HG02885 (cell line): ENCODE data around the gene THAP7.
"Not testable (repeated sequence)": the region's sequence is repeated elsewhere in the genome, so short reads cannot be mapped to it uniquely, and the experiment has no call there.

Source experiments
- ATAC-seq: cut with Tn5 transposase; IDR thresholded peaks from one replicate; pipeline ENCODE4 v1.9.1; 2021; ENCODE audit warnings: mild to moderate bottlenecking; ENCODE audit not compliant: unreplicated experiment, poor library complexity

THAP7 gene

GRCh38 chr22:21001601-21002325, at the start of gene THAP7:
THAP7 (minus strand) TSS chr22:21002118; CDS start chr22:21001911, 207 bp downstream.
- ATAC-seq, result peak; percentile 90

DNA sequence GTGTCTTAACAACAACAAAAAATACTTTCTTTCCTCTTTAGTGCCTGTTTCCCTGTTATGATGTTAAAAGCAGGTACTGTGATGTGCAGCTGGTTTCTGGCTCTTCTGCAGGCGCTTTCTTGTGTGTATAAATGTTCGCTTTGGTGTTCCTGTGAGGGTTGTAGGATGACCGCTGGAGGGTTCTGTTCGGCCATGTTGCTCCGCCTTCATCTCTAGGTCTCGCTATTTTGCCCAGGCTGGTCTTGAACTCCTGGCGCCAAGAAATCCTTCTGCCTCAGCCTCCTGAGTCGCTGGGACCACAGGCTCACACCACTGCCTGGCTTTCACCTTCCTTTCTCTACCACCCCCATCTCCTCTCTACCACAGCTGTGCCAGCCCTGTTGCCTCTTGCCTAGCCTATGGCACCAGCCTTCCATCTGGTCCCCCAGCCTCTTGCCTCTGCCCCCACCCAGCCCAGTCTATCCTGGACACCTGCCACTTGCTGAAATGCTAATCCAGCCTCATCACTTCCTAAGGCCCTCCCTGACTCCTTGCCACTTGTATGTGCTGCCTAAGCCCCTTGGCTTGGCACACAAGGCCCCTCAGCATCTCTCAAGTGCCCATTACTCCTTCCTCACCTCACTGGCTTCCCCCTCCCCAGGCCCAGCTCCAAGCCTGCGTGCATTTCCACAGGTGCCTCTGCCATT, 49.4 kb upstream of the THAP7 start:
- ATAC-seq, result no peak

- ATAC-seq, result not testable (repeated sequence)
These were observed 47.0 kb upstream of the THAP7 start for GRCh38 chr22:21048965-21049364.

GRCh38 chr22:21048448-21048847, 46.5 kb upstream of the THAP7 start:
- not testable (repeated sequence) for ATAC-seq

GRCh38 chr22:21047730-21048129, 45.8 kb upstream of the THAP7 start:
- no peak for ATAC-seq

- no peak for ATAC-seq
These were observed 45.2 kb upstream of the THAP7 start for GRCh38 chr22:21047035-21047661.

DNA sequence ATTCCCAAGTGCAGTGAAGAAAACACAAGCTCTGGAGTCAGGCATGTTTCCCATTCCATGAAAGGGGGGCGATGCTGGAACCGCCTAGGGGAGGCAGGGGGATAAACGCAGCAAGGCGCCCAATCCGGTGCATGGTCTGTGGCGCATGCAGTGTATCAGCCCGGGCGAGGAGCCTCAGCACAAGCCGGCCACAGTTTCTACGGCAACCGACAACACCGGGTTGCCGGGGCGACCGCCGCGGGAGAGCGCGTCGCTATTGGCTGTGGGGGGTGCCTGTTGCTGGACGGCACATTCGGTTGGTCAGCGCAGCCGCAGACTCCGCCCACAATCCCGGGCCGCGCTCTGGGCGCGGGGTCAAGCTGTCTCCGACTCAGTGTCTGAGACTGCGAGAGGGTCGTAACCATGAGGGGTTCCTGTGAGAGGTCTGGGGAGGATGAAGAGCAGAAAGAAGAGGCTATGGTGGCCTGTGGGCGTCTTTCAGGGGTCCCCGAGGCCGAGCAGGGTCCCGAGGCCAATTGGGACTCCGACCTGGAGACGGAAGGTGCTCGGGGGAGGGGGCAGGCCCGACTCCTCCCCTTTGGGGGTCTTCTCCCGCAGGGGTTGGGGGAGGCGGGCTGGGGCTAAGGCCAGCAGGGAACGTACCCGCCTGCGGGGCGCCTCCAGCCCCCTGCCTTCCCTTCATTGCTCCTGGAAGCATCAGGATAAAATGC, 43.8 kb upstream of the THAP7 start, which contains the start of gene LRRC74B:
TSS of gene LRRC74B (plus strand) at position 362 of the 710 bp plus-strand sequence. CDS start at position 403, 41 bp downstream.
- ATAC-seq, result peak; percentile 84

GRCh38 chr22:21044931-21045584, 43.1 kb upstream of the THAP7 start:
- ATAC-seq, result no peak

- no peak for ATAC-seq
These were observed 42.1 kb upstream of the THAP7 start for GRCh38 chr22:21043860-21044535.

- no peak for ATAC-seq
These were observed 41.3 kb upstream of the THAP7 start for GRCh38 chr22:21042978-21043859.

- ATAC-seq, result no peak
These were observed 40.0 kb upstream of the THAP7 start for GRCh38 chr22:21041937-21042336.

- ATAC-seq, result not testable (repeated sequence)
These were observed 37.2 kb upstream of the THAP7 start for GRCh38 chr22:21039158-21039557.

DNA sequence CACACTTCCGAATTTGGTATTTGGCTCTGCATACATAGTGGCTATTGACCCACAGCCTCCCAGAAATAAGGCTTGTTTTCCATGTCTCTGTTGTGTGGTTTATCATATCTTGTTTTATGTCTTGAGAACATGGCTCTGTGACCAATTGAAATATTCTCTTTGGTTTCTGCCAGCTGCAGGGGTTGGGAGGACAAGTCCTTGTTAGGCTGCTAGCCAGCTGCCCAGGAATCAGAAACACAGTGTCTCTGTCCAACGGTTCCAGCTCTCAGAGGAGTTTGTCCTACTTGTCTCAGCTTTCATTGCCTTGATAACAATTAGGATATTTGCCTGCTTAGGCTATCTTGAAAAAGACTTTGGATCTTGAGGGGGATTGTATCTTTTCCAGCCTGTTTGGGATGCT, 36.5 kb upstream of the THAP7 start:
- ATAC-seq, result no peak

DNA sequence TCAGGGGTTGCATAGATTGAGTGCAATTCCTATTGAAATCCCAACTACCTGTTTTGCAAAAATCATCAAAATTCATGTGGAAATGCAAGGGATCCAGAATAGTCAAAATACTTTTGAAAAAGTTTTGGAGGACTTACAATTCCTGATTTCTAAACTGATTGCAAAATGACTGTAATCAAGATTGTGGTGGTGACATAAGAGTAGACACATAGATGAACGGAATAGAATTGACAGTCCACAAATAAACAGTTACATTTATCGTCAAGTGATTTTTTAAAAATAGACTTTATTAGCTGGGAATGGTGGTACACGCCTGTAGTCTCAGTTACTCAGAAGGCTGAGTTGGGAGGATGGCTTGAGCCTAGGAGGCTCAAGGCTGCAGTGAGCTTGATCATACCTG, 33.1 kb upstream of the THAP7 start:
- no peak for ATAC-seq

DNA sequence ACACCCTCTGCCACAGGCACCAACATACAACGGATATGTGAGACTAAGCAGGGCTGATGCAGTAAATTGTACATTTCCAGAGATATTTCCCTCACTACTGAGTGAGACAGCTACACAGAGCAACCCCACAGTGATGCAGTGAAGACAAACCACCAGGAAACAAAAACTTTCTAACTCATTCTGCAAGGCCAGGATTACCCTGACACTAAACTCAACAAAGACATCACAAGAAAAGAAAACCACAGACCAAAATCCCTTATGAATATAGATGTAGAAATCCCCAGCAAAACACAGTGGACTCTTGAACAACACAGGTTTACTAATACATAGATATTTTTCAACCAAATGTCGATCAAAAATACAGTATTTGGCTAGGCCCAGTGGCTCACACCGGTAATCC, 32.0 kb upstream of the THAP7 start:
- no peak for ATAC-seq

DNA sequence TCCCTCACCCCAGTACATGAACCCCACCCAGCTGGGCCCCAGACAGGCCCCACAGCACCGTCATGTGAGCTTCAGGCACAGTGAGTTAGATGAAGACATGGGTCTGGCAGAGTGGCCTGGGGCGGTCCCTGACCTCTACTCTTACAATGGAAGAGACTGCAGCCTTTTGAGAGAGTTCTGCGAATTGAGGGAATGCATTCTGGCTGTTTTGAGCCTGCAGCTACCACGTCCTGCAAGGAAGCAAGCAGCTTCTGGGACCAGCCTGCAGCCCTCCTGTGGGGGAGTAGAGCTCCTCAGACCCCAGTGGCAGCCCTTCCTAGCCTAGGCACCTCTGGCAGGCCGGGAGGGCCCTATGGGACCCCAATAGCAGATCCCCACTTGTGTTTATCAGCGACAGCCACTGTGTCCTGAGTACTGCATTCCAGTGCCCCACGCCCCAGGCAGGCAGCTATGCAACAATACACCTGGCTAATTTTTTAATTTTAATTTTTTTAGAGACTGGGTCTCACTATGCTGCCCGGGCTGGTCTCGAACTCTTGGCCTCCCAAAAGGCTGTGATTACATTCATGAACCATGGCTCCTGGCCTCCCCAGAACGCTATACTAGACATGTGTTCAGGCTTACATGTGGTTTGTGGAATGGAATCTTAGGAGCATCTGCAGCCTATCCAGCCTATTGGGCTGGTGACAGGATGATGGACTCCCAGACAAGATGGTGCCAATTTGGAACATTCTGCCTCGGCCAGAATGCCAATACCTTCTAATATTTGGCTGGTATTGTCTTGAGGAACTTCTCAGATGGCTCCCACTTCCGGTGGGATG, 31.2 kb upstream of the THAP7 start:
- no peak for ATAC-seq

DNA sequence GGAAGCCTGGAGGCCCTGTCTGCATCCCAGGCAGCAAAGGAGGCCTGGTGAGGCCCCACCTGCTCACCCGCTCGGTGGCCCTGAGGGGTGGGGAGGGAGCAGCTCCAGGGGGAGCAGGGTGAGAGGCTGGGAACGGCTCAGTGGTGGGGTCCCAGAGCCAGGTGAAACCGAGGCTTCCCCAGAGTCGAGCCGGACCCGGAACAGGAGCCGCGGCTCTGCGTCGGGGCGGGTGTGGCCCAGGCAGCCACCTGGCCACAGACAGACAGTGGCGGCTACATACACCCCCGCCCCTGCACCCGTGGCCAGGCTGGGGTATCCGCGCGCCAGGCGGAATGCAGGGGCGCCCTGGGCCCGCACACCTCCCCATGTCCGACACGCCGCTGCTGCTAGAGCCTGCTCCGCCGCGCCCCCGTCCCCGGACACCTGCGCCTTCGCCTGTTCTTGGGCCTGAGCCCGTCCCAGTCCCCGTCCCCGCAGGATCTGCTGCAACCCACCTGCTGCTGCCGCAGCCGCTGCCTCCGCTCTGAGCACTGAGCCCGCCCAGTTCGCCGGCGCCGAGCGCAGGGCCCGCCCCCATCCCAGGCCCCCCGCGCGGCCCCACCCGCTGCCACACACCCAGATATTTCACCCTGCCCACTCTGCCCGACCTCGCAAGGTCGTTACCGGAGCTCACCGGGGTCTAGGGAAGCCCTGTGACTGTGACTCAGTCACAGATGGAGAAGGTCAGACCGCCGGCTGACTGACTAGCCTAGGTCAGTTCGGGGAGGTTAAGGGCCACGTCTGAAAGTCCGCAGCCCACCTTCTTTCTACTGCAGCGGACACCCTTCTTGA, 30.3 kb upstream of the THAP7 start, which contains the start of gene SLC7A4:
TSS of gene SLC7A4 (minus strand) at position 525 of the 831 bp plus-strand sequence. CDS start 749 bp downstream, outside the sequence.
- ATAC-seq, result no peak
